ENCODE measurements around the gene NFE2L1. TPM values are rescaled to one million over a fixed set of nuclear protein-coding genes. Genes with fewer than 3 reads are reported as not detected.

Gene NFE2L1
- total and polyA plus RNA-seq, 9 of the 15 experiments (the other 6 are each of a cell fraction or from before 2014, with no cell fraction given), result 2.0 to 68.6 (median 39.7) TPM

DNA sequence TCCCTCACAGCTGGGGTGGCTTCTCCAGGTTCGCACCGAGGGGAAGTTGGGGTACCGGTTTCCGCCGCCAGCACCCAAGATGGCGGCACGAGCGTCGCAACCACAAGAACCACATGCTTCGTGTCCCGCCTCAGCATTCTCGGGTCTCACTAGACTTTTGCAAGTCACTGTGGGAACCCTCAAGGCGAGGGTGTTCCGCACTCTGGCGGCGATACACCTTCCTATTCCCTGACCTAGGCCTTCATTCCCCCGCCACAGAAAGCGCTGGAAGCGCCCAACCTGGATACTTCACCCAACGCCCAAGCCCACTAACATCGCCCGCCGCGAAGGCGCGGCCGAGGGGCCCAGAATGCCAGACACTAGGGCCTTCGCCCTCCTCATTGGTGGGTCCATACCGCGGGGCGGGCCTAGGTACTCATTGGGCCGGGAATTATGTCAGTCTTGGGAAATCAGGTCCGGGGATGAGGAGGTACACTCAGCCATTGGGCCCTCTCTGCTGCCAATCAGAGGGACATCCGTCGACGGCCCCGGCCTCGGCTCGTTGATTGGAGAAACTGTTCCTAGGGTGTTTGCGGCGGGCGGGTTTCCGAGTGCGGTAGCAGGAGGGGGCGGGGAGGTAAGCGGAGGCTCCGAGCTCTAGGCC lies at the start of gene NFE2L1 (continued):
- TF ChIP-seq CTCF (IDR thresholded peaks at IDR 0.05 in 2 of 3, conservative IDR thresholded peaks at IDR 0.05 in 1 of 3; ENCODE audit: insufficient read depth in 2 of 3, low read depth in 1 of 3, low read length in 3 of 3) (peak in 1 of 3 experiments; percentile 5; a peak in 1 of 6 replicates), SMAD1 (IDR thresholded peaks at IDR 0.05; ENCODE audit: low read depth, low read length, partially characterized antibody) (peak; percentile 71), MTA1 (IDR thresholded peaks at IDR 0.05; ENCODE audit: borderline replicate concordance) (no peak), ZNF23 (CRISPR knock-in tag; IDR thresholded peaks at IDR 0.05) (no peak), ZNF395 (CRISPR knock-in tag; IDR thresholded peaks at IDR 0.05) (peak; percentile 55; the same call in 1 of the 2 replicates), KLF16 (IDR thresholded peaks at IDR 0.05) (no peak), JUNB (CRISPR knock-in tag; conservative IDR thresholded peaks at IDR 0.05) (0 out of 2 replicates have a peak, but pooled peaks have one; percentile 49), CHAMP1 (IDR thresholded peaks at IDR 0.05) (no peak), SETDB1 (IDR thresholded peaks at IDR 0.05; ENCODE audit: low read length) (no peak), RERE (CRISPR knock-in tag; IDR thresholded peaks at IDR 0.05; ENCODE audit: borderline replicate concordance) (no peak), U2AF1 (optimal IDR thresholded peaks at IDR 0.05; ENCODE audit: low read depth, low read length) (no peak), E2F1 (CRISPR knock-in tag; IDR thresholded peaks at IDR 0.05) (peak; percentile 83)
